ENCODE results near the gene SLC39A1.
"Not testable (repeated sequence)": the region's sequence is repeated elsewhere in the genome, so short reads cannot be mapped to it uniquely, and the experiment has no call there.

The SLC39A1 gene

GRCh38 chr1:153928791-153929341 is 34.5 kb downstream of the SLC39A1 start:
- DNase-seq: no peak

DNA sequence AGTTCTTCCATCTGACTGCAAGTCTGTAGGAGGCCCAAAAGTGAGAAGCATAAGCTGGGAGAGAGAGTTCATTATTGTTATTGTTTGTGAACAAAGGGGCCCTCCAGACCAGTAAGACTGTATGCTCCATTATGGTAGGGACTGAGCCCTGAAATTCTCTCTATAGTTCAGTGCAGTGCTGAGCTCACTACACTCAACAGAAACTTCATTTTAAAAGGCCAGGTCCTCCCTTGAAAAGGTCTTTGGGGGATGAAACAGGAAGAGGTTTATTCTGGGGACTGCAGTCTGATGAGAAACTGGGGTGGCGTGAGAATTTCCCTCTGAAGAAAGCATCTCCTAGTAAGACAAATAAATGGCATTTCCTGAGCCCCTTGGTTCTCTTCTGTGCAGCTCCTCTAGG is 35.1 kb downstream of the SLC39A1 start:
- DNase-seq: no peak

DNA sequence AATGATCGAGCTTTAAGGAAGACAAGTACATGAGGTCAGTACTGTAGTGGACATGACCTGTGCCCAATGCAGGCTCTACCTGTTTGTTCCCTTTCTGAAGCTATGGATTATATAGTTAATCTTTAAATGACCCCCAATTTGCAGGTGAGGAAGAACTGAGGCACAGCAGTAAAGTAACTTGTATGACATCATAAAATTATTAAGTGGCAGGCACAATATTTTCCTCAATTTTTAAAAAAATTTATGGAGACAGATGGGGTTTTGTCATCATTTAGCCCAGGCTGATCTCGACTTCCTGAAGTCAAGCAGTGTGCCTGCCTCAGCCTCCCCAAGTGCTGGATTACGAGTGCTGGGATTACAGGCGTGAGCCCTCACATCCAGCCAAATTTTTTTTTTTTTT is 36.9 kb downstream of the SLC39A1 start:
- no peak for DNase-seq

DNA sequence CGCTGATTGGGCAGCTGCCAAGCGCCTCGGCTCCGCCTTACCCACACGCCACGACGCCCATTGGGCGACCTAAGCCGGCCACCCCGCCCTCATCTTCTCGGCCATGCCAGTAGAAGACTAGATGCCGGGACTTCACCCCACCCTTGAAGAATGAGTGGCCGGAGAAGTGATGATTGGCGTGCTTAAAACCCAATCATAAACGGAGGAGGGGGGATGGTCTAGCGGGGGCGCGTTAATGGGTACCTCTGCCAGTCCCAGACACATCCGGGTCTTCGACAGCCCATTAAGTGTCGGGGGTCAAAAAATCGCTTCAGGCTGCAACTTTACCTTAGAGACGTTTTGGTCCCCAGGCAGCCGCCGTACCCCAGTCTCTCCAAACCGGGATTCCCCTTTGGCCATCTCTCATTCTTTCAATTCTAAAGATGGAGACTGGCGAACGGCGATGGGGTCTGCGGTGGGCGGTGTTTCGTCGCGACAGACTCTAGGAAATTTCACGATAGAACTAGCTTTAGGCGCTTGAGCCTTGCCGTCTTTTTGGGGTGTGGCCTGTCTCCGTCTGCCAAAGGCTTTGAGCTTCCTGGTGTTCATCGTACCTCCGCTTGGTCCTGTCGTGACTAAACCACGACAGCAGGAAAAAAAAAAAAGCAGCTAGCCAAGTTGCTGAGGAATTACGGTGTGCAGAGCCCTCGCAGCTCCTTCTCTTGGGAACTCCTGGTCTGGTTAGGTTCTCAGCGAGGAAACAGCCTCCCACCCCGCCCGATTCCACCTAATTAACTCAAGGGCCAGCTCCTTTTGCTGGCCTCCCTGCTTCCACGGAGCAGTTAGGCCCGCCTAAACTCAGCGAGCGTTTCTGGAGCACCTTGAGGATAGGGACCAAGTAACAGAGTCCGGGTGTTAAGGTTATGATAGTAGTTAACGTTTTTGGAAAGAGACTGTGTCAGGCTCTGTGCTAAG is 40.1 kb downstream of the SLC39A1 start, which contains the start of gene GATAD2B:
TSS of gene GATAD2B (minus strand) at position 1 of the 954 bp plus-strand sequence. CDS start 94,625 bp downstream, outside the sequence.
- DNase-seq: peak; percentile 100

GRCh38 chr1:153922076-153922971 is 41.0 kb downstream of the SLC39A1 start:
- peak; percentile 68 for DNase-seq

DNA sequence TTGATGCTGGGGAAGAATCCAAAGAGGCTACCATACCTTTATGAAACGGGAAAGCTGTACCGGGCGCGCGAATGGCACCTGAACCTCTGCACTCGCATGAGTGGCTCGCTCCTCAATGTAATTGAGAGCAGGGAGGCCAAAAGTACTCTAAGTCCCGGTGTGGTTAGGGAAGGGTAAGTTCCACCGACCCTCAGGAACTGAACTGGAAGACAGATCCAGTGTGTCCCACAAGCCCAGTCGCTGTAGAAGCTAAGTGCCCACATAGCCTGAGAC is 41.6 kb downstream of the SLC39A1 start:
- no peak for DNase-seq

DNA sequence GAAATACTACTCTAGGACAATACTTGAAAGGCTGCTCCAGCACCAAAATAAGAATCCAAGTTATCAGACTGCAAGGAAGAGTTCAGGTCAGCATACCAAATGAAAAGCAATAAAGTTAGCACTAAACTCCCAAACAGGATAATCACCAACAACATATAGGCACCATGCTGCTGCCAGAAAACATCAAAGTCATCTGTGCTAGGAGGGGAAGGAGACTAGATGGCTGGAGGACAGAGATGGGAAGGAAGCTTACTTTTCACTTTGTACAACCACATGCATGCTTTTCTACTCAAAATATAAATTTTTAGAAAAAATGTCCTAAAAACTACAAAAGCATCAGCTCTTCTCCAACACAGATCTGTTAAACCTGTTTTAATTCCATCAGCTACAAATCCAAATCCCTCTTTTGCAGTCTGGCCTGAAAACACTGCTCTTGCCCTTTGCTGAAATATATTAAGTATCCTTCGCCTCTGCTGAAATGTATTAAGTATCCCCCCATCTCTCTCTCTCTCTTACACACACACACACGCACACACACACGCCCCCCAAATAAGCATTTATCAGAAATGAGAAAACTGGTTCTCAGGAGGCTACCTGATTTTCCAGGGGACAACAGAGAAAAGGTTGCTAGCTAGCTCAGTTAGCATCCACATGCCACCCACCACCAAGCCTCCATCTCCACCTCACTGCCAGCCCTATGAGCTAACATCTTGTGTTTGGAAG is 42.1 kb downstream of the SLC39A1 start:
- DNase-seq: no peak

DNA sequence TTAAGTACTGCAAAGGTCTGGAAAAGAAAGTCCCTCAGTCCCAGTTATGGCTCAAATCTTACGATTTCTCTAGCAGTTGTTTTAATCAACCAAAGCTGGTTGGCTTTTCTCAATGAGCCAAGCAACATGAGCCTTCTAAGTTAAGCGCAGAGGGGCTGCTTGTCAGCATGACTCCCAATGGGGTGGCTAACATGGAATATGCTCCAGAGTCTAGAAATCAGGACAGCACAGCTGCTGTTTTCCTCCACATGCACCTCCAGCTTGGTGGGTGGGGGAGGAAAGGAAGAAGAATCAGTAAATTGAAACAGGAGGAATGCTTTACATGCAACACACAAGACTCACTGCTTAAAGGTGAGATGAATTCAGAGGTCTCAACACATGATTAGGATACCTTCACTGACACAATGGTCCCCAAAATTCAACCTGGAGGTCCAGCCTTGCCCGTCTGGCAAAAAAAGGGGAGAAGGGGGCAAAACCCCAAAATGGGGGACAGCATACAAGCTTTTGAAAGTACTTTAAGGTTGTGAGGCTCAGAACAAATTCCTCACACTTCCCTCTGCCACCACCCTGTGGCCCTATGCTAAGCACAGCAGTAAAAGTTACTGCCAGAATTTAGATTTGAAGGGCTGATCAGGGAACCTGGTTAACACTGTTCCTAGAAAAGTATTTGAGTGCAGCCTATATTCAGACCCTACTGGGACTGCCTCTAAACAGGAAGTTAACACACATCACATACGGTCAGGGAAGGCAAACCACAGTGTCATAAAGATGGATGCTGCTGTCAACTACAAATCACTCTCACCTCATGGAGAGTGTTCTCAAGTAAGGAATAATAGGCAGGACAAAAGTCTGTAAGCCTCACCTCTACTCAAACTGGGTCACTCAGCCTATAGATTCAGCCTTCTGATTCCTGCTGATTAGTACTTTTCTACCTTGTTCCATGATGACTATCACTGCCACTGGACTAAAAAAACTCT is 43.2 kb downstream of the SLC39A1 start:
- DNase-seq: peak; percentile 39

DNA sequence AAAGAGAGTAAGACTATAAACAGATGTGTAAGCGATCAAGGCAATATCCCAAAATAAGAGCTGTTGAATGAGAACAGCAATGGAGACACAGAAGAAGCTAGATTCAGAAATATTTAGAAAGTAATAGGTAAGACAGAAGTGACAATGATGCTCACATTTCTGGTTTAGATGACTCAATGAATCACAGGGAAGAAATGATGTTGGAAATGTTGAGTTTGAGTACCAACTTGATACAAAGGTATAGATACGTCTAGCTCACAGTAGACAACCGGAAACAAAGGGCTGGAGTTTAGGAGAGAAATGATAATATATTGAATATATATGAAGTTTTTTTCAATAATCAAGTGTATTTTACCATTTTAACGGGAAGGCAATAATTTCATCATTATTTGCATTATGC is 47.0 kb downstream of the SLC39A1 start:
- DNase-seq: no peak

GRCh38 chr1:153912349-153912748 is 51.0 kb downstream of the SLC39A1 start:
- no peak for DNase-seq

- DNase-seq: not testable (repeated sequence)
These were observed 52.8 kb downstream of the SLC39A1 start for GRCh38 chr1:153910560-153910959.
